Neural crest cell (in vitro differentiated cells): ENCODE results near the gene MYLIP. TPM values are rescaled to one million over a fixed set of nuclear protein-coding genes. Genes with fewer than 3 reads are reported as not detected.

Experiments
- DNase-seq: peaks from one replicate; pipeline ENCODE4 v3.0.0; 2021; ENCODE audit warnings: low read depth, mixed read lengths, low spot score
- H3K27ac Mint-ChIP-seq: one replicate; pipeline ENCODE4 v1.8.0; 2021; ENCODE audit warnings: mild to moderate bottlenecking, mixed read lengths; ENCODE audit not compliant: unreplicated experiment
- H3K27me3 Mint-ChIP-seq: 2 replicates; pipeline ENCODE4 v1.8.0; 2021; ENCODE audit warnings: low read depth, mild to moderate bottlenecking, mixed read lengths
- H3K36me3 Mint-ChIP-seq: 2 replicates; pipeline ENCODE4 v1.8.0; 2021; ENCODE audit warnings: low read depth, mild to moderate bottlenecking, mixed read lengths
- H3K4me1 Mint-ChIP-seq: 2 replicates; pipeline ENCODE4 v1.8.0; 2021; ENCODE audit warnings: mixed read lengths
- H3K4me3 Mint-ChIP-seq: one replicate; pipeline ENCODE4 v1.8.0; 2021; ENCODE audit warnings: mild to moderate bottlenecking, mixed read lengths
- H3K9me3 Mint-ChIP-seq: 2 replicates; pipeline ENCODE4 v1.8.0; 2021; ENCODE audit warnings: mixed read lengths
- CTCF ChIP-seq: fragments of 200-600 bp; sonication (generic); conservative IDR thresholded peaks from 2 replicates; pipeline ENCODE4 v1.5.0; 2021; ENCODE audit warnings: antibody characterized with exemption, mild to moderate bottlenecking
- microRNA-seq: library from miRNA; unstranded; fragments of <30 nt; microRNA quantifications from one replicate; pipeline ENCODE4, GENCODE V29; 2020
- total RNA-seq: library from RNA; stranded (reverse); gene quantifications from 2 replicates; pipeline ENCODE4 v1.2.1, GENCODE V29; 2021

MYLIP gene
- total RNA-seq, 1 donor from 2014 or later, result 4.5 TPM

- H3K27ac Mint-ChIP-seq, result peak overlapping the region; percentile 68
- no peak for TF ChIP-seq CTCF
- H3K9me3 Mint-ChIP-seq, result no peaks in the 10 kb centered on the region
- no peaks in the 10 kb centered on the region for H3K36me3 Mint-ChIP-seq
- H3K4me1 Mint-ChIP-seq, result peaks cover 24% of the 10 kb centered on the region
- DNase-seq, result no peak
- peaks cover 83% of the 10 kb centered on the region for H3K27me3 Mint-ChIP-seq
- H3K4me3 Mint-ChIP-seq, result no peak overlapping the region
Measured at GRCh38 chr6:16196260-16196983, 67.5 kb downstream of the MYLIP start.

GRCh38 chr6:16196984-16197546 lies 68.2 kb downstream of the MYLIP start:
- H3K27me3 Mint-ChIP-seq, result peaks cover 82% of the 10 kb centered on the region
- H3K9me3 Mint-ChIP-seq, result no peaks in the 10 kb centered on the region
- H3K27ac Mint-ChIP-seq, result peak overlapping the region; percentile 68
- no peak for TF ChIP-seq CTCF
- DNase-seq, result no peak
- H3K4me3 Mint-ChIP-seq, result no peak overlapping the region
- peaks cover 24% of the 10 kb centered on the region for H3K4me1 Mint-ChIP-seq
- H3K36me3 Mint-ChIP-seq, result no peaks in the 10 kb centered on the region

Small RNAs within 50 kb of the gene (microRNA-seq; reads per million reads assigned to microRNA genes)
- gene MIR4639, result not detected

Other genes with a start within 250 kb of the MYLIP start
- gene GMPR, start 109.5 kb downstream of the MYLIP start, total RNA-seq, result 0.16 TPM in 1 of 2 replicates, not detected in the other